ENCODE data around the gene RIMKLA. TPM values are rescaled to one million over a fixed set of nuclear protein-coding genes. Genes with fewer than 3 reads are reported as not detected.

RIMKLA gene
- polyA plus RNA-seq, 3 donors: not detected

- peak in 2 of 3 donors; percentile 23 to 52 for DNase-seq
- Histone ChIP-seq H3K9ac (ENCODE audit: insufficient read depth, low read length, poor library complexity, severe bottlenecking) (peak overlapping the region; percentile 93), H3K9me3 (replicated peaks in 1 of 2; ENCODE audit: control insufficient read depth in 1 of 2, insufficient read depth in 1 of 2, low read length in 2 of 2) (no peaks in the 10 kb centered on the region), H3K36me3 (replicated peaks in 1 of 2; ENCODE audit: control insufficient read depth in 1 of 2, insufficient read depth in 2 of 2, low read length in 2 of 2) (no peaks in the 10 kb centered on the region), H3K27ac (ENCODE audit: low read depth in 1 of 2, low read length in 2 of 2) (peak overlapping the region in 1 of 2 donors; percentile 86), H4K20me1 (ENCODE audit: insufficient read depth, low read length) (peaks cover 35% of the 10 kb centered on the region), H3K27me3 (ENCODE audit: control insufficient read depth in 2 of 2, insufficient read depth in 2 of 2, low read length in 2 of 2) (no peaks in the 10 kb centered on the region), H3K4me3 (replicated peaks in 1 of 3; ENCODE audit: low read depth in 2 of 3, low read length in 3 of 3) (peak overlapping the region; percentile 67 to 95 (median 90)), H3K79me2 (ENCODE audit: insufficient read depth, low read length) (peaks cover 45% of the 10 kb centered on the region), H2AFZ (ENCODE audit: insufficient read depth, low read depth, low read length, poor library complexity, severe bottlenecking) (peak overlapping the region; percentile 100), H3K4me1 (ENCODE audit: control insufficient read depth in 1 of 2, insufficient read depth in 2 of 2, low read length in 2 of 2) (peaks cover 20 to 28% of the 10 kb centered on the region in 2 donors), H3K4me2 (replicated peaks; ENCODE audit: extremely low read depth, low read length, poor library complexity, severe bottlenecking) (peak overlapping the region; percentile 100)
- 20% methylated on average over 2 of the region's 9 CpGs for WGBS (ENCODE audit: insufficient coverage)
- peaks cover 0 to 2% of the 10 kb centered on the region in 2 donors for H3K36me3 Mint-ChIP-seq
- peaks cover 0 to 5% (median 2%) of the 10 kb centered on the region in 3 donors for H3K27me3 Mint-ChIP-seq (ENCODE audit: low read depth in 3 of 3)
- H3K27ac Mint-ChIP-seq: peak overlapping the region; percentile 62 to 95 (median 89)
- peaks cover 33% of the 10 kb centered on the region for H3K4me1 Mint-ChIP-seq
- peaks cover 0 to 1% (median 0%) of the 10 kb centered on the region in 7 donors for H3K9me3 Mint-ChIP-seq
- TF ChIP-seq CTCF (IDR thresholded peaks at IDR 0.05): no peak
- intact Hi-C loops (cut with micrococcal nuclease): loop anchor here (2.0 to 10.0 kb wide), 6 partner anchors 121 to 837 kb away; partner anchors contain the start of genes C1orf50 (in 2 of the 2), P3H1 (in 2 of the 2), CCDC30 (in 1 of the 2) and CFAP57 (in 1 of the 2)
- H3K4me3 Mint-ChIP-seq: peak overlapping the region; percentile 86 to 93
Observed at GRCh38 chr1:42335809-42336518, 44.6 kb upstream of the RIMKLA start.

- Histone ChIP-seq H3K4me2 (replicated peaks; ENCODE audit: extremely low read depth, low read length, poor library complexity, severe bottlenecking) (no peak overlapping the region), H3K27me3 (ENCODE audit: control insufficient read depth in 2 of 2, insufficient read depth in 2 of 2, low read length in 2 of 2) (no peaks in the 10 kb centered on the region), H3K4me1 (ENCODE audit: control insufficient read depth in 1 of 2, insufficient read depth in 2 of 2, low read length in 2 of 2) (peaks cover 20 to 28% of the 10 kb centered on the region in 2 donors), H4K20me1 (ENCODE audit: insufficient read depth, low read length) (peaks cover 25% of the 10 kb centered on the region), H3K36me3 (replicated peaks in 1 of 2; ENCODE audit: control insufficient read depth in 1 of 2, insufficient read depth in 2 of 2, low read length in 2 of 2) (no peaks in the 10 kb centered on the region), H3K9ac (ENCODE audit: insufficient read depth, low read length, poor library complexity, severe bottlenecking) (no peak overlapping the region), H3K4me3 (replicated peaks in 1 of 3; ENCODE audit: low read depth in 2 of 3, low read length in 3 of 3) (no peak overlapping the region), H3K27ac (ENCODE audit: low read depth in 1 of 2, low read length in 2 of 2) (no peak overlapping the region), H3K79me2 (ENCODE audit: insufficient read depth, low read length) (peaks cover 35% of the 10 kb centered on the region), H2AFZ (ENCODE audit: insufficient read depth, low read depth, low read length, poor library complexity, severe bottlenecking) (no peak overlapping the region), H3K9me3 (replicated peaks in 1 of 2; ENCODE audit: control insufficient read depth in 1 of 2, insufficient read depth in 1 of 2, low read length in 2 of 2) (no peaks in the 10 kb centered on the region)
- Mint-ChIP-seq H3K27me3 (ENCODE audit: low read depth in 3 of 3) (peaks cover 0 to 5% (median 2%) of the 10 kb centered on the region in 3 donors), H3K4me3 (no peak overlapping the region), H3K9me3 (peaks cover 0 to 1% (median 0%) of the 10 kb centered on the region in 7 donors), H3K36me3 (peaks cover 0 to 2% of the 10 kb centered on the region in 2 donors), H3K27ac (no peak overlapping the region), H3K4me1 (peaks cover 29% of the 10 kb centered on the region)
- intact Hi-C loops (cut with micrococcal nuclease): loop anchor here (10.0 kb wide), 4 partner anchors 128 to 428 kb away; partner anchors contain the start of genes C1orf50 (in 2 of the 2), P3H1 (in 2 of the 2), CCDC30 (in 1 of the 2) and PPIH (in 1 of the 2)
- 96% methylated on average over 5 of the region's 6 CpGs for WGBS (ENCODE audit: insufficient coverage)
- DNase-seq: no peak
- TF ChIP-seq CTCF (IDR thresholded peaks at IDR 0.05): no peak
Observed at GRCh38 chr1:42336978-42337377, 43.6 kb upstream of the RIMKLA start.
